Measurements from ENCODE around the gene IL19. TPM values are rescaled to one million over a fixed set of nuclear protein-coding genes. Genes with fewer than 3 reads are reported as not detected.
"Not testable (repeated sequence)": the region's sequence is repeated elsewhere in the genome, so short reads cannot be mapped to it uniquely, and the experiment has no call there.

Gene IL19
- total RNA-seq, 2 experiments from 2014 or later, result not detected

DNA sequence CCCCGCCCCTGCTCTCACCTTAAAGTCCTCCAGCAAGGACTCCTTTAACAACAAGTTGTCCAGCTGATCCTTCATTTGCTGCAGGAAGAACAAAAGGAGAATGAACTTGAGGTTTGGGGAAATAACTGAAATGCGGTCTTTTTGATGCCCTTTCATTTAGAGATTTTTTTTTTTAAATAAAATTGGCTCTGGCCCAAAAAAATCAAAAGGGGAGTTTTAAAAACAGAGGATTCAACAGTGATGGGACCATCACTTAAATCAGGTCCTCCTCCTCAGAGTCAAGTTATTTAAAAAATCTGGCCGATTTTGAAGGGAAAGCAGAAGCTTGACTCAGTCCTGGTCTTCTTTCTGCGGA, 742 bp downstream of the IL19 start:
- no peak for ATAC-seq (ENCODE audit: low read depth)
- Mint-ChIP-seq H3K36me3 (no peaks in the 10 kb centered on the region), H3K4me3 (no peak overlapping the region), H3K4me1 (peaks cover 68% of the 10 kb centered on the region), H3K27me3 (peaks cover 44% of the 10 kb centered on the region), H3K27ac (no peak overlapping the region), H3K9me3 (no peaks in the 10 kb centered on the region)
- POLR2A ChIA-PET, result interaction anchor here (1.0 to 3.7 kb wide), 2 partner anchors 10 to 26 kb away, joined by 4 to 16 read pairs; no protein-coding TSS in a partner anchor
- DNase-seq, result no peak

DNA sequence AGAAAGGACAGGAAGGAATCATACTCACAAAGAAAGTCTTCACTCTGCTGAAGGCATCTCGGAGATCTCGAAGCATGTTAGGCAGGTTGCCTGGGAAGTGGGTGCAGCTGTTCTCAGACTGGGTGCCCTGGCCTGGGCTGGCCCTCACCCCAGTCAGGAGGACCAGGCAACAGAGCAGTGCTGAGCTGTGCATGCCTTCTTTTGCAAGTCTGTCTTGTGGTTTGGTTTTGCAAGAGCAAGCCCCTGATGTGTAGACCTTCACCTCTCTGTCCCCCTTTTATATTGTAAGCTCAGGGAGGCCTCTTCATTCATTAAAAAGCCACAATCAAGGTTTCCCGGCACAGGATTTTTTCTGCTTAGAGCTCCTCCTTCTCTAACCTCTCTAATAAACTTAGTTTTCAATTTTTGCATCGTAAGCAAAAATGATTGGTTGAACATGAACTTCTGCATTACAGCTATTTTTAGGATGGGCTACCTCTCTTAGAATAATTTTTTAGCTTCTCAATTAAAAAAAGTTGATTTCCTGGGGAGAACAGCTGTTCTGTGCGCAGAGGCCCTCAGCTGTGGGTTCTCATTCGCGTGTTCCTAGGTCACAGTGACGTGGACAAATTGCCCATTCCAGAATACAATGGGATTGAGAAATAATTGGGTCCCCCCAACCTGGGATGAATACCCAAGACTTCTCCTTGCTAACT, 1.8 kb downstream of the IL19 start, which contains the start of gene IL10:
Gene IL10, minus strand, starts transcription at position 252 of the 695 bp plus-strand sequence. Its CDS starts 59 bp downstream, at position 193.
- H3K36me3 Mint-ChIP-seq, result no peaks in the 10 kb centered on the region
- peaks cover 45% of the 10 kb centered on the region for H3K27me3 Mint-ChIP-seq
- H3K4me1 Mint-ChIP-seq, result peaks cover 59% of the 10 kb centered on the region
- ATAC-seq (ENCODE audit: low read depth) (no peak), DNase-seq (no peak)
- H3K9me3 Mint-ChIP-seq, result no peaks in the 10 kb centered on the region
- H3K4me3 Mint-ChIP-seq, result no peak within 1 kb of the TSS
- H3K27ac Mint-ChIP-seq, result no peak within 1 kb of the TSS
- POLR2A ChIA-PET, result interaction anchor here (3.7 kb wide), 1 partner anchor 9 kb away, joined by 16 read pairs; no protein-coding TSS in a partner anchor

DNA sequence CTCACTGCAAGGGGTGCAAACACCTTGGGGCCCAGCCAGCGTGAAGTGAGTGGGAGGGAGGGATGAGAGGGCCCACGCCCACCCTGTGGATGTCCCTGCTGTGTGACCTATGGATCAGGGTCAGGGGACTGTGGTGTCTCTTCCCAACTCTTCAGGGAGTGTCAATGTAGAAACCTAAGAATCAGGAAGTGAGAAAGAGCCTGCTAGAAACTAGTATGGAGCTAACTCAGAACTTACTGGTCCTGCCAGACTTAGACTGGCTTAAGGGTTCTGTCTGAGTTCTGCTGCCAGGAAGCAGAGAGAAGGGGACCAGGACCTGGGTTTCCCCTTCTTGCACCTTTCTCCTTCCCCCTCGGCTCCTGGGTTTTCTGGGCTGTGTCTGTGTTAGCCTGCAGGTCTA, 3.5 kb downstream of the IL19 start:
- POLR2A ChIA-PET, result no interaction called here

DNA sequence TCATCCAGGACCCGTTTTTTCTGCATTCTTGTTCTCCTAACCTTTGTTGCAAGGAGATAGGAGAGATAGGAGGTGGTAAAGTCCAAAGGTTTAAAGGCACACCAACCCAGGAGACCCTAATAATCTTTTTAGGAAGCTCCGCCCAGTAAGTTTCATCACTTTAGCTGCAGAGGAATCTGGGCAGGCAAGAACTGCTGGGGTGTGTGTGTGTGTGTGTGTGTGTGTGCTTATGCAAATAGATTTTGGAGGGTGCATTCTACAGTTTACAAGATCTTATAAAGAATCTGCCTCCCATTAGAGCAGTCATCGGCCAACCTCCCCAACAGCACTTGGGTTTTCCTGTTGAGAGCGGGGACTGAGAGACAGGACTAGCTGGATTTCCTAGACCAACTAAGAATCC, 5.7 kb downstream of the IL19 start:
- H3K9me3 Mint-ChIP-seq, result no peaks in the 10 kb centered on the region
- H3K36me3 Mint-ChIP-seq, result no peaks in the 10 kb centered on the region
- H3K27me3 Mint-ChIP-seq, result peaks cover 38% of the 10 kb centered on the region
- POLR2A ChIA-PET, result interaction anchor here (1.8 kb wide), 1 partner anchor 10 kb away, joined by 5 read pairs; no protein-coding TSS in a partner anchor
- no peak overlapping the region for H3K27ac Mint-ChIP-seq
- peaks cover 29% of the 10 kb centered on the region for H3K4me1 Mint-ChIP-seq
- H3K4me3 Mint-ChIP-seq, result no peak overlapping the region
- ATAC-seq (ENCODE audit: low read depth) (no peak), DNase-seq (no peak)

More for the DNA sequence above, 3.5 kb downstream of the IL19 start:
- Mint-ChIP-seq H3K4me1 (peaks cover 50% of the 10 kb centered on the region), H3K9me3 (no peaks in the 10 kb centered on the region), H3K4me3 (no peak overlapping the region), H3K27ac (no peak overlapping the region), H3K36me3 (no peaks in the 10 kb centered on the region), H3K27me3 (peaks cover 45% of the 10 kb centered on the region)
- ATAC-seq (ENCODE audit: low read depth) (no peak), DNase-seq (no peak)

DNA sequence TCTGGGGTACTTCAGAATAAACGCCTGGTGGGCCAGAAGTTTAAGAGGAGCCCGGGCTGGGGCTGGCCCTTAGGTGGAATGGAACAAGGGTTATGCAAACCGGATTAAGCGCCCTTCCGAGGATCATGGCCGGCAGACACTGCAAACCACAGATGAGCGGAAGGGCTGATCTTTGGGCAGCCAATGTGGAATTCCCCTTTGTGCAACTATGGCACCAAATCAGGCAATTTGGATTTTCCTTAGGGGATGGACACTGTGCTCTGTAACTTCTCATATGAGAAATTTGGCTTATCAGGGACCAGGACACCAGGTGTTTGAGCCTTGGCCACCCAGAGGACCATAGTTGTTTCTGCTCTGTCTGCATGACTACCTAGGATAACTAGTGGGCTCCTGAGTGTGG, 7.5 kb downstream of the IL19 start:
- H3K27ac Mint-ChIP-seq, result no peak overlapping the region
- POLR2A ChIA-PET, result interaction anchor here (1.8 kb wide), 1 partner anchor 11 kb away, joined by 5 read pairs; no protein-coding TSS in a partner anchor
- no peaks in the 10 kb centered on the region for H3K9me3 Mint-ChIP-seq
- no peak overlapping the region for H3K4me3 Mint-ChIP-seq
- H3K27me3 Mint-ChIP-seq, result peaks cover 20% of the 10 kb centered on the region
- ATAC-seq (ENCODE audit: low read depth) (no peak), DNase-seq (no peak)
- peaks cover 28% of the 10 kb centered on the region for H3K4me1 Mint-ChIP-seq
- H3K36me3 Mint-ChIP-seq, result no peaks in the 10 kb centered on the region

DNA sequence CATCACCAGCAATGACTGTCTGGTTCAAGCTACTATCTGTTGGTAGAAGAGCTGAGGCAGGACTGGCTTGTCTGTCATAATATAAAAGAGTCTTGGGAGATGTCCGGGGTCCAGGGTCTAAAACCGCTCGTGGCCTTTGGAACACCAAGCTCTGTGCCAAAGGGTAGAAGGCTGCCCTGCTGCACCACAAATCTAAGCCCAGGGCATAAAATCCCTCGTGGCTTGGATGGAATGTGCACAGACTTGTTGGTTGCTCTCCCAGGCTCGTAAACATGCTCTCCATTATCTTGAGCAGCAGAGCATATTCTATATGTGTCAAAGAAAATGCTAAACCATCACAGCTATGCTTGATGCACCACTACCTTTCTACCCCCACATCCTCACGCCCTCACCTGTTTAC, 8.3 kb downstream of the IL19 start:
- H3K36me3 Mint-ChIP-seq; ATAC-seq (ENCODE audit: low read depth); H3K4me3 Mint-ChIP-seq; POLR2A ChIA-PET; DNase-seq; H3K9me3 Mint-ChIP-seq; H3K27ac Mint-ChIP-seq: not testable (repeated sequence)
- Mint-ChIP-seq H3K4me1 (peaks cover 26% of the 10 kb centered on the region), H3K27me3 (peaks cover 16% of the 10 kb centered on the region)

DNA sequence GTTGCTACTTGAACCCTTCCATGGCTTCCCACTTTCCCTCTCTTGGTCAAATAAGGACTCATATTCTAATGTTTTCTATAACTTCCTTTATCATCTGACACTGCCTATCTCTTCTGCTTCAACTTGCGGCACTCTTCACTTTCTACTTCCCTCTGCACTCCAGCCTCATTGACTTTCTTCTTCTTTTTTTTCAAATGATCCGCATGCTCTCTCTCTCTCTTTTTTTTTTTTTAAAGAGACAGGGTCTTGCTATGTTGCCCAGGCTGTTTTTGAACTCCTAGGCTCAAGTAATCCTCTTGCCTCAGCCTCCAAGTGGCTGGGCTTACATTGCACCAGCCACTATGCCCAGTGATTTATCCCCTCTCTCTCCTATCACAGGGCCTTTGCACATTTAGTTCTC, 9.1 kb downstream of the IL19 start:
- peaks cover 14% of the 10 kb centered on the region for H3K27me3 Mint-ChIP-seq
- ATAC-seq (ENCODE audit: low read depth), result no peak
- POLR2A ChIA-PET, result no interaction called here

DNA sequence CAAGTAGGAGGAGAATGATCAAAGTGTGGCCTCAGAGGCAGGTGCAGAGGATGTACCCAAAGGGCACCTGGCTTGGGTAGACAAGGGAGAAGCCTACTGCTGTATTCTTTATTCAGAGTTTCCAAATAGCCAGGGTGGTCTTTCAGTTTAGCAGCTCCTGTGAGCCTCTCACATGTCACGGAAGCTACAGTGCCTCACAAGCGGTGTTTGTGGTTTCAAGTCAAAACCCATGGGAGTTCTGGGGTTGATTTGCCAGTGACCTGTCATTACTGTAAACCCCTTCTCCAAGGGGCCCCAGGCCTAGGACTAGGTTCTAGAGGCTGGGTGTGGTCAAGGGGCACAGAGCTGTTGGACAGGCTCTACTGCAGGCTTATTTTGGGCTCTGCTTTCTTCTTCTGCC, 11.9 kb downstream of the IL19 start:
- Mint-ChIP-seq H3K4me3 (peak overlapping the region; percentile 29), H3K4me1 (peaks cover 51% of the 10 kb centered on the region), H3K27ac (no peak overlapping the region), H3K36me3 (no peaks in the 10 kb centered on the region), H3K27me3 (peaks cover 3% of the 10 kb centered on the region), H3K9me3 (no peaks in the 10 kb centered on the region)
- DNase-seq (no peak), ATAC-seq (ENCODE audit: low read depth) (peak; percentile 37)
- POLR2A ChIA-PET, result interaction anchor here (0.8 to 2.9 kb wide), 2 partner anchors 12 to 43 kb away, joined by 3 to 16 read pairs; partner anchors contain the start of genes IL10 and IL19

More for the DNA sequence above, 9.1 kb downstream of the IL19 start:
- Mint-ChIP-seq H3K27ac (no peak overlapping the region), H3K9me3 (no peaks in the 10 kb centered on the region), H3K36me3 (no peaks in the 10 kb centered on the region), H3K4me1 (peaks cover 27% of the 10 kb centered on the region), H3K4me3 (no peak overlapping the region)
- DNase-seq, result no peak

DNA sequence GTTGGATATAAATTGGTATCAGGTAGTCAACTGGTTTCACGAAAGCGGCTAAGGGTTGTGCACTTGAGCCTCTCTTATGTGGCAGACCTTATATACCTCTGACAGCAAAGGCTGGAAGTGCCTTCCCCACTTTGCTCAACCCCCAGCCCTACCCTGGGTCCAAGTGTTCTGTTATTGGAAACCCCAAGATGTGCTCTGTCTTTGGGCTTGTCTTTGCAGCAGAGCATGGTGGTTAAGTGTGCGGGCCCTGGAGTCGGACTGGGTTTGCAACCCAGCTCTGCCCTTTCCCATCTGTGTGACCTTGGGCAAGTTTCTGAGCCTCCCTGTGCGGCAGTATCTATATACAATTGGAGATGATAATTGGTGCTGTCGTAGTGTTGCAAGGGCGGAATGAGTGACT, 12.9 kb downstream of the IL19 start:
- Mint-ChIP-seq H3K36me3 (no peaks in the 10 kb centered on the region), H3K4me1 (peaks cover 59% of the 10 kb centered on the region), H3K27me3 (peaks cover 3% of the 10 kb centered on the region), H3K9me3 (no peaks in the 10 kb centered on the region), H3K4me3 (no peak overlapping the region), H3K27ac (no peak overlapping the region)
- ATAC-seq (ENCODE audit: low read depth) (no peak), DNase-seq (no peak)
- POLR2A ChIA-PET, result interaction anchor here (0.8 to 1.0 kb wide), 3 partner anchors 14 to 17 kb away, joined by 3 to 4 read pairs (median 3); no protein-coding TSS in a partner anchor

DNA sequence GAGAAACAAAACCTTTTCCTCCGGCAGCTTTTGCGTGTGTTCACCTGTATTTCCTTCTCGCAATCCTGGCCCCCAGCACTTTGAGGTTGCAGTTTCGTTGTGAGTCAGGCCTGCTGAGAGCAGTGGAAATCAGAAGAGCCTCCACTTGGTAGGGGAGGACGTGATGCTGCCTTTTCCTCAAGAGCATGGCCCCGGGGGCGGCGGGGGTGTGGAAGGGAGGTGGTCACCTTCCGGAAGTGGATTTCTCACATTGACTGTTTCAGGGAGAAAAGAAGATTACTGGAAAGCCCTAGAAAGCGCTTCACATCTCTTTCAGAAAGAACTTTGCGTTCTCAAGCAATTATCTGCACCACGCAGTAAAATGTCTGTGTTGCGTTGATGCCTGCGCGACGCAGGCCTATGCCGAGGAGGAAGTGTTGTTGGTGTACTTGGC, 13.9 kb downstream of the IL19 start:
- POLR2A ChIA-PET, result interaction anchor here (0.8 to 1.6 kb wide), 4 partner anchors 14 to 50 kb away, joined by 3 to 4 read pairs (median 3); no protein-coding TSS in a partner anchor
- peak overlapping the region; percentile 88 for H3K27ac Mint-ChIP-seq
- H3K4me1 Mint-ChIP-seq, result peaks cover 62% of the 10 kb centered on the region
- H3K4me3 Mint-ChIP-seq, result peak overlapping the region; percentile 80
- peak; percentile 79 for DNase-seq
- H3K27me3 Mint-ChIP-seq, result peaks cover 6% of the 10 kb centered on the region
- peak; percentile 86 for ATAC-seq (ENCODE audit: low read depth)
- no peaks in the 10 kb centered on the region for H3K9me3 Mint-ChIP-seq
- H3K36me3 Mint-ChIP-seq, result no peaks in the 10 kb centered on the region

DNA sequence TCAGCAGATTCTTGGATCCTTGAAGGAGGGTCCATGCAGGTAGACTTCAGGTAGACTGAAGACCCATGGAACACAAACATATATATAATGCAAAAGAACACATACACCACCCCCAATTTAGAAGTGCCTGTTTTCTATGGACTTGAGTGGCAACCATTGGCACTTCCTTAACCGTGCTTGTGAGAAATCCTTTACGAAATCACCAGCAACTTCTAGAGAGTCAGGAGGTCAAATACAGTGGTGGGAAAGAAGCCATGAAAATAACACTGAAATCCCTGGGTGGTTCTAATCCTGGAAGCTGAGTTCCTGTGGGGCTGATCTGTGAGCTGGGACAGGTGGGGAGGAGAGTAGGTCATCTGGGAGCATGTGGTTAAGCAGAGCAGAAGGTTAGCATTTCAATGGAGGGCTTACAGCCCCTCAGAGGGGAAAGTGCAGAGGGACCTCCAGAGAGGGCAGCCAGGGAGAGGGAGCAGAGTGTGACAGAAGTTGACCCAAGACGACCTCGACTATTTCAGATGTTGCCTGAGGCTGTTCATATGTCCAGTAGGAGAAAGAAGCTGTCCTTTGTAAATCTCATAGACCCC, 14.7 kb downstream of the IL19 start:
- Mint-ChIP-seq H3K4me1 (peaks cover 66% of the 10 kb centered on the region), H3K27ac (no peak overlapping the region), H3K9me3 (no peaks in the 10 kb centered on the region), H3K36me3 (no peaks in the 10 kb centered on the region), H3K27me3 (peaks cover 12% of the 10 kb centered on the region), H3K4me3 (peak overlapping the region; percentile 0)
- DNase-seq (no peak), ATAC-seq (ENCODE audit: low read depth) (no peak)
- POLR2A ChIA-PET, result interaction anchor here (1.0 to 1.8 kb wide), 3 partner anchors 16 to 50 kb away, joined by 3 to 8 read pairs (median 3); no protein-coding TSS in a partner anchor

DNA sequence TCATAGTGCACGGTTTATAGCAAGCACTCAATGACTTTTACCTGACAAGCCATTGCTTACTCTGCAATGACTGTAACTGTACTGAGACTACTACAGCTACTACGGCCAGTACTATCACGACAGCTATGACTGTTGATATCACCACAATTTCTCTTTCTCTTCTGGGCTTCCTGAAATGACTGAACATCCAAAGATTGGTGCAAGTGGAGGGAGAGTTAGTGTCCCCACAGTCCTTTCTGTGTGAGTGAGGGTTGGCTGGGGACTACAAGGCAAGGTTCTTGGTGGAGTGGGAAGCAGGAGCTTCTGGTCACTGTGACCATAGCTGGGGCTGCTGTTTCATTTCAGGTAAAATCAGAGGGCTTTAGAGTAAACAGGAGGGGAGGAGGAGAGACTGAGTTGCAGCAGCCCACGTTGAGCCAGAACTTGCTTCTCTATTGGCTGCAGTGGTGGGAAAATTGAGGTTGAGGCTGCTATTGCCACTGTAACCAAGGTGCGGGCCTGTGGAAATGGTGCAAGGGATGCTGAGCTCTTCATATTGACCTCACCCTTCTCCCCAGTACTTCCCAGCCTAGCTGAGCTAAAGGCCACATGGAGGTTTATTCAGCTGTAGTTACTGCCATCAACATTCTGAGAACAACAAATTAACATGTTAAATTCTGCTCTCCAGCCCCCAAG, 15.8 kb downstream of the IL19 start:
- H3K4me1 Mint-ChIP-seq, result peaks cover 72% of the 10 kb centered on the region
- DNase-seq, result no peak
- peak overlapping the region; percentile 0 for H3K27ac Mint-ChIP-seq
- H3K4me3 Mint-ChIP-seq, result peak overlapping the region; percentile 20
- POLR2A ChIA-PET, result interaction anchor here (0.6 to 1.8 kb wide), 4 partner anchors 17 to 134 kb away, joined by 3 to 8 read pairs (median 4); no protein-coding TSS in a partner anchor
- ATAC-seq (ENCODE audit: low read depth), result no peak
- peaks cover 19% of the 10 kb centered on the region for H3K27me3 Mint-ChIP-seq
- H3K36me3 Mint-ChIP-seq, result no peaks in the 10 kb centered on the region
- H3K9me3 Mint-ChIP-seq, result no peaks in the 10 kb centered on the region

DNA sequence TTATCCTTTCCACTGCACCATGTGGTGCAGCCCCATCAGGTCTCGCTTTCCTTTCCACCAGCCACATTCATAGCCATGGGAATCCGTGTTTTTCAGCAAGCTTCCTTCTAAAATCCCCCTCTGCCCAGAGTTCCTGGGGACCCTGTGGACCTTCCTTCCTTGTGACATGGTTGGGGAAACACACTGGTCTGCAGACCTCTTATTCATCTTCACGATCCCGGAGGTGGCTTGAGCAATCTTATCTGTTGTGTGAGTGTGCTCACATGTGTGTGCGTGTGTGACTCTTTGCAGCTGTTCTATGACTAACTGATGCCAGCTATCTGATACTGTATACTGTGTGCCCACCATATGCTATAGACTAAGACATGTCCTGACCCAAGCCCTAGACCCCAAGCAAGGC, 17.3 kb downstream of the IL19 start:
- Mint-ChIP-seq H3K27ac (no peak overlapping the region), H3K9me3 (no peaks in the 10 kb centered on the region), H3K36me3 (no peaks in the 10 kb centered on the region), H3K4me1 (peaks cover 70% of the 10 kb centered on the region), H3K4me3 (peak overlapping the region; percentile 6), H3K27me3 (peaks cover 19% of the 10 kb centered on the region)
- DNase-seq (no peak), ATAC-seq (ENCODE audit: low read depth) (no peak)
- POLR2A ChIA-PET, result no interaction called here

Data from activated naive CD8-positive, alpha-beta T cell treated with anti-CD3 and anti-CD28 coated beads, Interleukin-2, amount 10 ng/mL, durations not matched to agents 7 days and 5 days (primary cell).